Stimulated activated CD4-positive, alpha-beta T cell treated with anti-CD3 and anti-CD28 coated beads, TNF-alpha, amount 100 ng/mL, for 24 hours (primary cell): ENCODE measurements around the gene S100A2.
"Not testable (repeated sequence)": the region's sequence is repeated elsewhere in the genome, so short reads cannot be mapped to it uniquely, and the experiment has no call there.

Experiments used
- DNase-seq, 3 experiments: peaks; one replicate each; pipeline ENCODE4 v3.0.0-alpha.2; 2020; ENCODE audit warnings: low read depth in 3 of 3

The S100A2 gene

DNA sequence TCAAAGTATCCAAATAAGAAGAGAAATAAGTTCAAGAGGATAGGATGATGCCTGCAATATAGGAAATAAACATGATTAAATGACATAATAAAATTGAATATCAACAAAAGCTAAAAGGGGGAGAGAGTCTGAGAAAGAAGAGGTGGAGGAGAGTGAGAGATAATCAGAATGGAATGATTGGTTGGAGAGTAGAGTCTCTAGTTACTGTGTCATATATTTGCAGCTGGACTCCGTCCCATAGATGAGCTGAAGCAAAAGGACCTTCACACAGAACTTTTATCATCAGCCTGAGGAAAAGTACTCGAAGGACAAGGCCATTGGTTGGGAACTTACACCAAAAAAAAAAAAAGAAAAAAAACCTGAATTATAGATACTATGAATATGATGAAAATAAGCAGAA, 22.8 kb upstream of the S100A2 start:
- no peak for DNase-seq

DNA sequence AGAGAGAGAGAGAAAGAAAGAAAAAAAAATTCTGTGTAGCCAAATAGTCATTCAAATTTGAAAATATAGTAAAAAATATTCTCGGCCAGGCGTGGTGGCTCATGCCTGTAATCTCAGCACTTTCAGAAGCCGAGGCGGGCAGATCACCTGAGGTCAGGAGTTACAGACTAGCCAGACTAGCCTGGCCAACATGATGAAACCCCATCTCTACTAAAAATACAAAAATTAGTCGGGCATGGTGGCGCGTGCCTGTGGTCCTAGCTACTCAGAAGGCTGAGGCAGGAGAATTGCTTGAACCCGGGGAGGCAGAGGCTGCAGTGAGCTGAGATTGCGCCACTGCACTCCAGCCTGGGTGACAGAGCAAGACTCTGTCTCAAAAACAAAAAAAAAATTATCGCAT, 22.4 kb upstream of the S100A2 start:
- DNase-seq, result not testable (repeated sequence)

DNA sequence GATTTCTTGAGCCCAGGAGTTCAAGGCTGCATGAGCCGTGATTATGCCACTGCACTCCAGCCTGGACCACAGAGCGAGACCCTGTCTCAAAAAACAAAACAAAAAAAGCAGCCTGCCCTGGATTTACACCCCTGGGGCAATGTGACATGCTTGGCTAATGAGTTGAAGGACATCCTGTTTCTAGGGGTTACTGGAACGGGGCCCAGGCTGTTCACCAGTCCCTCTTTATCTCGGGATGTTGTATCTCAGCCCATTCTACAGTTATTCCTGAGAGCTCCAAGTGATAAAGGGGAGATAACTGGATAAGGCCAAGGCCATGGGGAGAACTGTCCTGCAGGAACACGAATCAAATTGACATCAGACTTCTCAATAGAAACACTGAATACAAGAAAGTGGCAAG, 21.7 kb upstream of the S100A2 start:
- no peak for DNase-seq

DNA sequence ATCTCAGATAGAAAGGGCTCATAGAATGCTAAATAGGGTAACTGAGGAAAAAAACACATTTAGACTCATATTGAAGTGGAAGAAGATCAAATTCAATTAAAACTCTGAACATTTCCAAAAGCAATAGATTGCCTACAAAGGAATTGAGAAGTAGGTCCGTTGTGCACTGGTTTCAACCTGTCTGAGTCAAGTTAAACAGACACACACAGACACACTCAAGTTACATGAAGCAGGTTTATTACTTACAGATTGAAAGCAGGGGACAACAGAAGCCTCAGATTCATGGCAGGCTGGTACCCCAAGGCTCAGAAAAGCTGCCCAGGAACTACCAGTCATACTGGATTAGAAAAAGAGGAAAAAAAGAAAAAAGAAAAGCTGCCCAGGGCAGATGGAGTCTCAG, 20.7 kb upstream of the S100A2 start:
- DNase-seq, result no peak

DNA sequence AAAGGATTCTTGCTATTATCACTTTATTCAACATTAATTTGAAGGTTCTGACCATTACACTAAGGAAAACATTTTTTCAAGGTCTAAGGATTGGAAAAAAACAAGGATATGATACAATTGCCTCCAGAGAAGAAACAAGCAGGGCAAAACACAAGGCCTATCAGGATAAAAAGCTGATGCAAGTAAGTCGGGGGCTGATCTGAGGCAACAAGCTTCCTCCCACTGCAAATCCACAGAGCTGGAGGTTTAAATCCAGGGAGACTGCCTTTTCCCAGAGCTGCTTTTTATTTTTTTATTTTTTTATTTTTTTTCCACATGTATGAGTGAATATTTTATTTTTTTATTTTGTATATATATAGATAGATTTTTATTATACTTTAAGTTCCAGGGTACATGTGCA, 19.4 kb upstream of the S100A2 start:
- DNase-seq, result no peak

DNA sequence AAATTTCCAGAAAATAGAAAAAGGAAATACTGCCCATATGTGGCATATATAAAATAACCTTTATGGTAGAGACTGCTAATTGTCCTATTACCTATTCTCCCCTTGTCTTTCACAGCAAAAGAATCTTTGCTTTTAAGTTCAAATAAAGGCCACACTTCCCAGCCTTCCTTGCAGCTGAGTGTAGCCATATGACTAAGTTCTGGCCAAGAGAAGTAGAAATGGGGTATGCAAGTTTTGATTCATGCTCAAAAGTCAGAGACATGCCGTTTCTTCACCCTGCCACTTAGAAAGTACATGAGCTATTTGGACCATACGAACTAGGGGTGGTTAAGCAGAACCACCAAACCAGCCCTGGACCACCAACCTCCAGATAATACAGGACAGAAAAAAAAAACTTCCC, 18.3 kb upstream of the S100A2 start:
- no peak for DNase-seq

DNA sequence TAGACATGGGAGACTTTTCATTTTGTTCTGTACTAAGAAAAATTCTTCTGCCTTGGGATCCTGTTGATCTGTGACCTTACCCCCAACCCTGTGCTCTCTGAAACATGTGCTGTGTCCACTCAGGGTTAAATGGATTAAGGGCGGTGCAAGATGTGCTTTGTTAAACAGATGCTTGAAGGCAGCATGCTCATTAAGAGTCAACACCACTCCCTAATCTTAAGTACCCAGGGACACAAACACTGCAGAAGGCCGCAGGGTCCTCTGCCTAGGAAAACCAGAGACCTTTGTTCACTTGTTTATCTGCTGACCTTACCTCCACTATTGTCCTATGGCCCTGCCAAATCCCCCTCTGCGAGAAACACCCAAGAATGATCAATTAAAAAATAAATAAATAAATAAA, 17.9 kb upstream of the S100A2 start:
- DNase-seq, result not testable (repeated sequence)

DNA sequence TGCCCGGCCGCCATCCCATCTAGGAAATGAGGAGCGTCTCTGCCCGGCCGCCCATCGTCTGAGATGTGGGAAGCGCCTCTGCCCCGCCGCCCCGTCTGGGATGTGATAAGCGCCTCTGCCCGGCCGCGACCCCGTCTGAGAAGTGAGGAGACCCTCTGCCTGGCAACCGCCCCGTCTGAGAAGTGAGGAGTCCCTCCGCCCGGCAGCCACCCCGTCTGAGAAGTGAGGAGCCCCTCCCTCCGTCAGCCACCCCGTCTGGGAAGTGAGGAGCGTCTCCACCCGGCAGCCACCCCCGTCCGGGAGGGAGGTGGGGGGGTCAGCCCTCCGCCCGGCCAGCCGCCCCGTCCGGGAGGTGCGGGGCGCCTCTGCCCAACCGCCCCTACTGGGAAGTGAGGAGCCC, 17.2 kb upstream of the S100A2 start:
- not testable (repeated sequence) for DNase-seq

DNA sequence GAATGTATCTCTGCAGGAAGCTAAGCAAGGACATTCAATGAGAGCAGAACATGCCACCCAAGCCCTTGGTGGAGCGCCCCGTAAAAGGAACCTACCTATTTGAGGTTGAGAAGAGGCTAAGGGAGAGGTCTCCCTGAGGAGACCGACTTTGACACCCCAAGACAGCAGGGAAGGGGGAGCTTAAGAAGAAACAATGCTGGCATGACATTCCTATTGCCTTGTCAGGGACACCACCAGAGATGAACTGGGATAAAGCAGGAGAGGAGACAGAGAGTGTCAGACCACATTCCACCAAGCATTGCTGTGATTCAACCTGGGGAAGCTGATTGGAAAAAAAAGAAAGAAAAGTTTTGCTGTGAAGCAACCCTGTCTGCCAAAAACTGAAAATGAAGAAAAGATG, 13.3 kb upstream of the S100A2 start:
- DNase-seq, result no peak

DNA sequence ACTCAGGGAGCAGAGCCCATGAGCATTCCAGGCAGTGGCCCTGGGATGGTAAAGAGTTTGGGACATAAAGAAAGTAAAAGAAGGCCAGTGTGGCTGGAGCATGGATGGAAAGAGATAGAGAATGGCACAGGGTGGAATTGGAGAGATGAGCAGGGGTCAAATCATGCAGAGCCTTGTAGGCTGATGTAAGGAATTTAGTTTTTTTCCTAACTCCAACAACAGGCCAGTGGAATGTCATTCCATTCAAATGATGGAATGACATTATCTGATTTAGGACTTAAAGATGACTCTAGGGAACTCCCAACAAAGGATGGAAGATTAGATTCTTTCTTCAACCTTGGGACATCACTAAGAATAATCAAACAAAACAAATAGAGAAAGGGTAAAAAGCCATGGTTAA, 12.8 kb upstream of the S100A2 start:
- DNase-seq, result no peak

DNA sequence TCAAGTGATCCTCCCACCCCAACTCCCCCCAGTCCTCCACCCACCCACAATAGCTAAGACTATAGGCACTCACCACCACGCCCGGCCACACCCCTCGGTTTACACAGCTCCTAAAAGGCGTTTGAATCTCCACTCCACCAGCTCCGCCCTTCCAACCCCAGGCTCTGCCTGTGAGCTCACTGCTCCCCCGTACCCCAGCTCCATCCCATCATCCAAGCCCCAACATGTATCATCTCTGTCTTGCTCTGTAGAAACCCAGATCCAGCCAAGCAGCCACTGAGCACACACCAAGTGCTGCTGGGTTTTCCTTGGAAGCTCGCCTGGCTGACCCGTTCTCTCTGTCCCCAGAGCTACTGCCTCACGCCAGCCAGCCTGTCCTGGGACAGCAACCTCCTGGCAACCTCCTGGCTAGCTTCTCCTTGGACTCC, 12.0 kb upstream of the S100A2 start:
- DNase-seq, result no peak

DNA sequence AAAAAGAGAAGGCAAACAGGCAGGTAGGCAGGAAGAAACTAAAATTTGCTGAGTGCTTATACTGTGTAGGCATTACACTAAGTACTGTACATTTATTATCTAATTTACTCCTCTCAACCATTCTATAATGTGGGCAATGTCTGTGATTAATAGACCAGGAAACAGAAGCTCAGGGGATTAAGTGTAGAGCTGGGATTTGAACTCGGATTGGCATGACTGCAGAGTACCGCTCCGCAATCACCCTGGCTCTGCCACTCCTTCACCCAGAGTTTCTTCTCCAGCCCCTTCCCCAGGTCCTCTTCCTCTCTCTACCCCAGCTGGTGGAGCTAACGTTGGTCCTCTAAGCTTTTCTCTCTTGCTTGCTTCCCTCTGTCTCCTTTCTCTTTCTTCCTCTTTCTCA, 11.5 kb upstream of the S100A2 start:
- DNase-seq, result no peak

DNA sequence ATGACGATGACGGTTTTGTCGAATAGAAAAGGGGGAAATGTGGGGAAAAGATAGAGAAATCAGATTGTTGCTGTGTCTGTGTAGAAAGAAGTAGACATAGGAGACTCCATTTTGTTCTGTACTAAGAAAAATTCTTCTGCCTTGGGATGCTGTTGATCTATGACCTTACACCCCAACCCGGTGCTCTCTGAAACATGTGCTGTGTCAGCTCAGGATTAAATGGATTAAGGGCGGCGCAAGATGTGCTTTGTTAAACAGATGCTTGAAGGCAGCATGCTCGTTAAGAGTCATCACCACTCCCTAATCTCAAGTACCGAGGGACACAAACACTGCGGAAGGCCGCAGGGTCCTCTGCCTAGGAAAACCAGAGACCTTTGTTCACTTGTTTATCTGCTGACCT, 9.9 kb upstream of the S100A2 start:
- not testable (repeated sequence) for DNase-seq

DNA sequence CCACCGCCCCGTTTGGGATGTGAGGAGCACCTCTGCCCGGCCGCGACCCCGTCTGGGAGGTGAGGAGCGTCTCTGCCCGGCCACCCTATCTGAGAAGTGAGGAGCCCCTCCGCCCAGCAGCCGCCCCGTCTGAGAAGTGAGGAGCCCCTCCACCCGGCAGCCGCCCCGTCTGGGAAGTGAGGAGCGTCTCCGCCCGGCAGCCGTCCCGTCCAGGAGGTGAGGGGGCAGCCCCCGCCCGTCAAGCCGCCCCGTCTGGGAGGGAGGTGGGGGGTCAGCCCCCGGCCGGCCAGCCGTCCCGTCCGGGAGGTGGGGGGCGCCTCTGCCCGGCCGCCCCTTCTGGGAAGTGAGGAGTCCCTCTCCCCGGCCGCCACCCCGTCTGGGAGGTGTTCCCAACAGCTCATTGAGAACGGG, 9.4 kb upstream of the S100A2 start:
- not testable (repeated sequence) for DNase-seq

DNA sequence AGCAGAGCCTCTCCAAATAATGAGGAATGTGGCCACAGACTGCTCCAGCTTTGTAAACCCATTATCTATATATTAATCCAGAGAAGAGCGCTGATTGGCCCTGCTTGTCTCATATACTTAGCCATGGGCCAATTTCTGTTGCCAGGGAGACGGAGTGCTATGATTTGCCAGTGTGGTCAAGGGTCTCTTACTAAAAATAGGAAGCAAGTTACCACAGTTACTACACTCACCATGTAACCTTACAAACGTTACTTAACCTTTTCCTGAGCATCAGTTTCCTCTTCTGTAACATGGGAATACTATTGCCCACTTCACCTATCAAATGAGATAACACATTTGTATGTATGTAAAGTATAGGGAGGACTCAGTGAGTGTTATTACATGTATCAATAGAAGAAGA, 7.7 kb upstream of the S100A2 start:
- no peak for DNase-seq

DNA sequence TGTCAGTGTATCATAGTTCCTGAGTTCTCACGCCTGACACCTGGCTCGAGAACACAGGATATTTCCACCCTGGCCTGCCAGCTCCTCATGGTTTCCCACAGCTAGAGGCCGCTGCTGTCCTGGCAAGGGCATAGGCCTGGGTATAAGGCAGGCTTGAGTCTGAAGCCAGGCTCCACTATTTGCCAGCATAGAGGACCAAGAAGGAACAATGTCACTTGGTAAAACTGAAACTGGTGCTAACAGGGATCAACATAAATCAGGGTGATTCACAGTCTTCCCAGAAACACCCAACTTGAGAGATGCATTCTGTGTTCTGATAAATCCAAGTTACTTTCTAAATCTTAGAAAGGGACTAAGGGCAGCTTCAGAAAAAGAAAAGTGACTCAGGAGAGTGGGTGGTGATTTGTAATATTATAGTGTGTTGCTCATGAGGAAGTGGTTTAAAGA, 6.9 kb upstream of the S100A2 start:
- DNase-seq, result peak; percentile 22 to 63 (median 27)

DNA sequence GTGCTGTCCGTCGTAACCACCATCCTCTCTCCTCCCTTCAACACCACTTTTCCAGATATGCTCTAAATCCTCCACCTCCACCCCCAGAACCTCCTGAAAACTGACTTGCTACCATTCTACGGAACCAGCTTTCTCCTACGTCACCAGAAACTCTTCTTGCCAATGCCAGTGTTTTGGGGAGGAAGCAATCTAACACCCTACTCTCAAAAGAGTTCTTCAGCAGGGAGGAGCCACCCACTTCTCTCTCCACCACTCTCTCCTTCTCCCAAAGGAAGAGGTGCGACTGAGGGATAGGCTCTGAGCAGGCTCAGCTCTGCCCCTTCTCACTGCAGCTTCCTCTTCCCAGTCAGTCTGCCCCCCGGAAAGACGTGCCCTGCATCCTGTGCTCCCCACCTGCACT, 6.1 kb upstream of the S100A2 start:
- no peak for DNase-seq

DNA sequence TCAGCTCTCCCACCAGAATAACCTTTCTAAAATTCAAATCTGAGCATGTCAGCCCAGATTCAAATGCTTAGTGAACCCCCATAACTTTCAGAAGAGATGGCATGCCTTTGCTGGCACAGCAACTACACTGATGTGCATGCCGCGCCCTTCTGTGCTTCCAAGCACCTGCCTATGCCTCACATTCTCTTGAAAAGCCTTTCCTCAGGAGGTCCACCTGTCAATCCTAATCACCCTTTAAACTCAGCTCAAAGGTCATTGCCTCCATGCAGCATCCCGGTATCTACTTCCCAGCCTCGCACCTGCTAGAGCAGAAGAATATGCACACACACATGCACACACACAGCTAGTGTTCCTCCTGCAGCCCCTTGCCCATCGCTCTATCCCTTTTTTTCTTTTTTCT, 5.2 kb upstream of the S100A2 start:
- no peak for DNase-seq

DNA sequence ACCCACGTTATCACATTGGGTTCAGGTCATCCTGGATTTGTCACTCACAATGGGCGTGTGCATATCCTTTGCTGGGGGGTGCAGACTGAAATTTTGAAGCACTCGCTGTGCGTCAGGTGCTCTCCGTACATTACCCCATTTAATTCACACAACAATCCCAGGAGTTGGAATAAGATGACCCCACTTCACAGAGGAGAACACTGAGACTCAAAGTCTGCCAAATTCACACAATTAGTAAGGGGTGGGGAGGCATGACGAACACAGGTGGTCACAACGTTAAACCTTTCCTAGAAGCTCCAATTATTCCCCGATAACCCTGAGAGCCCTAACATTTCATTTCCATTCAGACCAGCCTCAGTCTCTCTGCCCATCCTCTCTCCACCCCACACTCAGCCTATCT, 3.8 kb upstream of the S100A2 start:
- DNase-seq, result no peak

DNA sequence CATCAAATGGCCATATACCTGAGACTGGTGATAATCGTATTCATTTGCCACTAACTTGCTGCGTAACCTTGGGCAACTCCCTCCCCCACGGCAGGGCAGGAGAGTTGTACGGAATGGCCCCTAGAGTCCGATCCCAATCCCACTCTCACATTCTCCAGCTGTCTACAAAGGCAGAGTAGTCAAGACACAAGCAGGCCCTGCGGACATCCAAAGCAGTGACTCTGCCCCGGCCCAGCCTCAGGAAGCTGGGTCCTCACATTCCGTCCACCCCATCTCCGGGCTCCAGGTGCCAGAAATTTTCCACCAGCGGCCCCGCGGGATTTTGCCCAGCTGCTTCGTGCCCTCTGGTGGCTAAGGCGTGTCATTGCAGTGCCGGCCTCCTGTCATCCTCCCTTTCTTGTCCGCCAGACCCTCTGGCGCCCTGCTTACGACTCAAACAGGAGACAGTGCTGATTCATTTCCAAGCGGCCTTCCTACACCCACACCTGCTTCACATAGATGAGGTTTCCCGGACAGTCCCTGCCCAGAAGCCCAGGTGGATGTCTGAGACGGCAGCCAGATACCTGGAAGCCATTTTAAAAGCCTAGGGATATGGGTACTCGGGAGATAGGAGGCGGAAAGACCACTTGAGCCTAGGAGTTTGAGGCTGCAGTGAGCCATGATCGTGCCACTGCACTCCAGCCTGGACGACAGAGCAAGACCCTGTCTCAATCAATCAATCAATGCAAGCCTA, 2.9 kb upstream of the S100A2 start:
- peak; percentile 64 to 85 (median 69) for DNase-seq

DNA sequence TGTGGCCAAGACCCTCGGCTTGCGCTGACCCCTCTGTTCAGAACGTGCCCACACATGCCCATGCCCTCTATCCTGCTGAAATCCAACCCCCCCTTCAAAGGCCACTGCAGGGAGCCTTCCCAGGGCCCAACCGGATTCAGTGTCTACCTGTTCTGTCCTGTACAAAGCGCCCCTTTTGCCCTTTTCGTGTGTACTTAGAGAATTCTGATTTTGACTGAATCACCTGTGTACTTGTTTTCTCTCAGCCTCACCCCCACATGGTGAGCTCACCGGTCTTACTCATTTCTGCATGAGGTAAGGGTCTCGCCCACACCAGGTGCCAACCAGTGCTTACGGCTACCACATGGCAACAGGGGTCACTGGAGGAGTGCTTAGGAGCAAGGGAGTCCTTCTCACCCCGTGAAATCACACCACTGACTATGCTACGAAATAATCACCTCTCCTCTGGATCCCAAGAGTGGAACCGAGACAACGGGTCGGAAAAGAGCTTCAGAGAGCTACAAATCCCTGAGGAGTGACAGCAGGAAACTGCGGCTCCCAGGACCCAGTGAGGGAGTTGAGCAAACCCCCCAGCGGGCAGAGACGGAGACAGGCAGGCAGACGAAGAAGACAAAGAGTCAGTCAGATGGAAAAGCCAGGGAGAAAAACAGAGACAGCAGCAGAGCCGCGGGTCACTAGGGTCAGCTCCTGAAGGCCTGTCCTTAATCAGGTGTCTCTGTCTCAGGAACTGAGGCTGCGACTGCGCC, 2.1 kb upstream of the S100A2 start:
- peak in 2 of 3 experiments; percentile 24 to 48 for DNase-seq

DNA sequence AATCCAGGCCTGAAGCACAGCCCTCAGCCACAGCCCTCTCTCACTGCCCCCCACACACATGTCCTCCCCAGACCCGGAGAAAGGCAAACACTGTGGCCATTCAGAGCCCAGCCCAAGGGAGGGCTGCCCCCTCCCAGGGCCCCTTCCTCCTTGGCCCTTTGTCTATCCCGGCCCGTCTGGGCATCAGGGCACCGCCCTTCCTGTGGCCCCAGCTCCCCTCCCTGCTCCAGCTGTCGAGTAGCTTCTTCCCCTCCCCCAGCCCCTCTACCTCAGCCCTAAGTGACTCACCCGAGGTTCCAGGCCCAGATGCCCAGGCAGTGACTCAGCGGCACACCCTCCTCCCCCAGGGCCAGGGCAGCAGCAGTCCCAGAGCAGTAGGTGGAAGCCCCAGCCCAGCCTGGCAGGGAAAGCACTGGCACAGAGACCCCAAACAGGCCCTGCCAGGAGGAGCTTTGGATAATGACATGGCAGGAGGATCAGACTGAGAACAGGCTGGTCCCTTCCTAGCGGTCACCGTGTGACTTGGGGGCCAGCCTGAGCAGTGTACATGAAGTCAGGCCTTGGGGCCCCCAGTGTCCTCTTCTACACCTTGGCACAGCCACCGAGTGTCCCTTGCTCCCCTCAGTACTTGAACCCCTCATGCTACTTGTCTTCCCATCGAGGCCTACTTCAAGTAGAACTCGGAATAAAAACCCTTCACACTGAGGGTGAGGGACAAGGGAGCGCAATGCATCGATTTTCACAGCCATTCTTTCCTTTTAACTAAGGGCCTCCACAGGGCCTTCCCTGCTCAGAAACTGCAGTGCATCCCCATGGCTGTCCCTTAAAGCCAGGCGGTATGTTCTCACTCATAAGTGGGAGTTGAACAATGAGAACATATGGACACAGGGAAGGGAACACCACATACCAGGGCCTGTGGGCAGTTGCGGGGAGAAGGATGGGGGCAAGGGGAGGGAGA, 1.0 kb upstream of the S100A2 start:
- peak; percentile 73 to 88 (median 75) for DNase-seq
